ENCODE data around the gene BICD1.
"Not testable (repeated sequence)": the region's sequence is repeated elsewhere in the genome, so short reads cannot be mapped to it uniquely, and the experiment has no call there.

Gene BICD1

GRCh38 chr12:32083489-32083888 is 23.2 kb upstream of the BICD1 start:
- H3K9ac ChIP-seq (ENCODE audit: low read length) = no peak overlapping the region
- no peaks in the 10 kb centered on the region for H3K36me3 ChIP-seq (ENCODE audit: insufficient read depth, low read length)
- no peaks in the 10 kb centered on the region for H3K27me3 ChIP-seq (ENCODE audit: control insufficient read depth in 1 of 2, insufficient read depth in 2 of 2, low read length in 2 of 2)
- H3K27ac ChIP-seq (ENCODE audit: low read depth, low read length) = no peak overlapping the region
- H3K4me1 ChIP-seq (ENCODE audit: insufficient read depth, low read length) = no peaks in the 10 kb centered on the region
- no peaks in the 10 kb centered on the region for H3K9me3 ChIP-seq (ENCODE audit: low read length)
- H3K4me3 ChIP-seq (ENCODE audit: low read depth in 1 of 2, low read length in 2 of 2) = no peak overlapping the region

DNA sequence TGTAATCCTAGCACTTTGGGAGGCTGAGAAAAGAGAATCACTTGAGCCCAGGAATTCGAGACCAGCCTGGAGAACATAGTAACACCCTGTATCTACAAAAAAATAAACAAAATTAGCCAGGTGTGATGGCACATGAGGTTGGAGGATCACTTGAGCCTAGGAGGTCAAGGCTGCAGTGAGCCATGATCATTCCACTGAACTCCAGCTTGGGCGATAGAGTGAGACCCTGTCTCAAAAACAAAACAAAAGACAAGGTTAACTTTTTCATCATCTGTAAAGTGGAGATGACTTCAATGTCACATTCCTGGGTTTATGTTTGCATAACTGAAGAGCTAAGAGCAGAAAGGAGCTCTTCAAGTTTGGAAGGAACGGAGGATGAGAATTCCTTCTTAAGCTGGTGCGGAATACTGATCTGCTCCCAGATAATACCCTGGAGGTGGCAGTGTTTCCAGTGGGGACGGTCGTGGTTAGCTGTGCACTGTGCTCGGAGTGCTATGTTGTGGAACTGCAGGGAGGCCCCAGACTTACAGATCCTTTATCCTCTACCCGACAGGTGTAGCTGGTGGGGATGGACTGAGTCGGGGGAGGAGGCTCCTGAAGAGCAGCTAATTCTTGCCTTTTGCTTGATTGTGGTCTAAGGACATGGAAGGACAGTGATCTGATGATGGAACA is 22.5 kb upstream of the BICD1 start:
- Histone ChIP-seq H3K4me1 (ENCODE audit: insufficient read depth, low read length) (no peaks in the 10 kb centered on the region), H3K9me3 (ENCODE audit: low read length) (no peaks in the 10 kb centered on the region), H3K36me3 (ENCODE audit: insufficient read depth, low read length) (no peaks in the 10 kb centered on the region), H3K9ac (ENCODE audit: low read length) (no peak overlapping the region), H3K27me3 (ENCODE audit: control insufficient read depth in 1 of 2, insufficient read depth in 2 of 2, low read length in 2 of 2) (no peaks in the 10 kb centered on the region), H3K4me3 (ENCODE audit: low read depth in 1 of 2, low read length in 2 of 2) (no peak overlapping the region), H3K27ac (ENCODE audit: low read depth, low read length) (no peak overlapping the region)

- no peak overlapping the region for H3K4me3 ChIP-seq (ENCODE audit: low read depth in 1 of 2, low read length in 2 of 2)
- H3K9me3 ChIP-seq (ENCODE audit: low read length) = no peaks in the 10 kb centered on the region
- no peaks in the 10 kb centered on the region for H3K36me3 ChIP-seq (ENCODE audit: insufficient read depth, low read length)
- no peak overlapping the region for H3K27ac ChIP-seq (ENCODE audit: low read depth, low read length)
- no peaks in the 10 kb centered on the region for H3K27me3 ChIP-seq (ENCODE audit: control insufficient read depth in 1 of 2, insufficient read depth in 2 of 2, low read length in 2 of 2)
- H3K9ac ChIP-seq (ENCODE audit: low read length) = no peak overlapping the region
- H3K4me1 ChIP-seq (ENCODE audit: insufficient read depth, low read length) = no peaks in the 10 kb centered on the region
These were observed 21.9 kb upstream of the BICD1 start for GRCh38 chr12:32084753-32085152.

- no peak overlapping the region for H3K9ac ChIP-seq (ENCODE audit: low read length)
- no peaks in the 10 kb centered on the region for H3K9me3 ChIP-seq (ENCODE audit: low read length)
- H3K27me3 ChIP-seq (ENCODE audit: control insufficient read depth in 1 of 2, insufficient read depth in 2 of 2, low read length in 2 of 2) = no peaks in the 10 kb centered on the region
- H3K27ac ChIP-seq (ENCODE audit: low read depth, low read length) = no peak overlapping the region
- no peaks in the 10 kb centered on the region for H3K4me1 ChIP-seq (ENCODE audit: insufficient read depth, low read length)
- H3K36me3 ChIP-seq (ENCODE audit: insufficient read depth, low read length) = no peaks in the 10 kb centered on the region
- H3K4me3 ChIP-seq (ENCODE audit: low read depth in 1 of 2, low read length in 2 of 2) = no peak overlapping the region
These were observed 19.3 kb upstream of the BICD1 start for GRCh38 chr12:32087306-32087705.

- Histone ChIP-seq H3K27me3 (ENCODE audit: control insufficient read depth in 1 of 2, insufficient read depth in 2 of 2, low read length in 2 of 2) (no peaks in the 10 kb centered on the region), H3K4me1 (ENCODE audit: insufficient read depth, low read length) (no peaks in the 10 kb centered on the region), H3K4me3 (ENCODE audit: low read depth in 1 of 2, low read length in 2 of 2) (no peak overlapping the region), H3K9ac (ENCODE audit: low read length) (no peak overlapping the region), H3K9me3 (ENCODE audit: low read length) (no peaks in the 10 kb centered on the region), H3K36me3 (ENCODE audit: insufficient read depth, low read length) (no peaks in the 10 kb centered on the region), H3K27ac (ENCODE audit: low read depth, low read length) (no peak overlapping the region)
These were observed 17.5 kb upstream of the BICD1 start for GRCh38 chr12:32089156-32089555.

- Histone ChIP-seq H3K4me1 (ENCODE audit: insufficient read depth, low read length) (no peaks in the 10 kb centered on the region), H3K9me3 (ENCODE audit: low read length) (no peaks in the 10 kb centered on the region), H3K36me3 (ENCODE audit: insufficient read depth, low read length) (no peaks in the 10 kb centered on the region), H3K27ac (ENCODE audit: low read depth, low read length) (no peak overlapping the region), H3K4me3 (ENCODE audit: low read depth in 1 of 2, low read length in 2 of 2) (no peak overlapping the region), H3K9ac (ENCODE audit: low read length) (no peak overlapping the region), H3K27me3 (ENCODE audit: control insufficient read depth in 1 of 2, insufficient read depth in 2 of 2, low read length in 2 of 2) (no peaks in the 10 kb centered on the region)
These were observed 17.1 kb upstream of the BICD1 start for GRCh38 chr12:32089586-32089985.

- Histone ChIP-seq H3K27ac (ENCODE audit: low read depth, low read length) (no peak overlapping the region), H3K4me3 (ENCODE audit: low read depth in 1 of 2, low read length in 2 of 2) (no peak overlapping the region), H3K9ac (ENCODE audit: low read length) (no peak overlapping the region), H3K27me3 (ENCODE audit: control insufficient read depth in 1 of 2, insufficient read depth in 2 of 2, low read length in 2 of 2) (no peaks in the 10 kb centered on the region), H3K9me3 (ENCODE audit: low read length) (no peaks in the 10 kb centered on the region), H3K36me3 (ENCODE audit: insufficient read depth, low read length) (no peaks in the 10 kb centered on the region), H3K4me1 (ENCODE audit: insufficient read depth, low read length) (no peaks in the 10 kb centered on the region)
These were observed 15.0 kb upstream of the BICD1 start for GRCh38 chr12:32091696-32092095.

GRCh38 chr12:32098112-32098511 is 8.5 kb upstream of the BICD1 start:
- Histone ChIP-seq H3K9me3 (ENCODE audit: low read length) (no peaks in the 10 kb centered on the region), H3K36me3 (ENCODE audit: insufficient read depth, low read length) (no peaks in the 10 kb centered on the region), H3K27ac (ENCODE audit: low read depth, low read length) (no peak overlapping the region), H3K4me3 (ENCODE audit: low read depth in 1 of 2, low read length in 2 of 2) (no peak overlapping the region), H3K27me3 (ENCODE audit: control insufficient read depth in 1 of 2, insufficient read depth in 2 of 2, low read length in 2 of 2) (no peaks in the 10 kb centered on the region), H3K4me1 (ENCODE audit: insufficient read depth, low read length) (no peaks in the 10 kb centered on the region), H3K9ac (ENCODE audit: low read length) (no peak overlapping the region)

DNA sequence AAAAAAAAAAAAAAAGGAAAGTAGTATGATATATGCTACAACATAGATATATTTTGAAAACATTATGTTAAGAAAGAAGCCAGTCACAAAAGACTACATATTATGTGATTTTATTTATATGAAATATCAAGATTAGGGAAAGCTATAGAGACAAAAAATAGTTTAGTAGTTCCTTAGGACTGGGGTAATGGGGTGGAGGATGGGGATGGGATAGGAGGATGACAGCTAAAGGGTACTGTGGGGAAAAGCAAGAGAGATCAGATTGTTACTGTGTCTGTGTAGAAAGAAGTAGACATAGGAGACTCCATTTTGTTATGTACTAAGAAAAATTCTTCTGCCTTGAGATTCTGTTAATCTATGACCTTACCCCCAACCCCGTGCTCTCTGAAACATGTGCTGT is 7.4 kb upstream of the BICD1 start:
- H3K27ac ChIP-seq (ENCODE audit: low read depth, low read length); H3K36me3 ChIP-seq (ENCODE audit: insufficient read depth, low read length); H3K4me3 ChIP-seq (ENCODE audit: low read depth in 1 of 2, low read length in 2 of 2); H3K27me3 ChIP-seq (ENCODE audit: control insufficient read depth in 1 of 2, insufficient read depth in 2 of 2, low read length in 2 of 2); H3K9me3 ChIP-seq (ENCODE audit: low read length); H3K4me1 ChIP-seq (ENCODE audit: insufficient read depth, low read length); H3K9ac ChIP-seq (ENCODE audit: low read length): not testable (repeated sequence)

DNA sequence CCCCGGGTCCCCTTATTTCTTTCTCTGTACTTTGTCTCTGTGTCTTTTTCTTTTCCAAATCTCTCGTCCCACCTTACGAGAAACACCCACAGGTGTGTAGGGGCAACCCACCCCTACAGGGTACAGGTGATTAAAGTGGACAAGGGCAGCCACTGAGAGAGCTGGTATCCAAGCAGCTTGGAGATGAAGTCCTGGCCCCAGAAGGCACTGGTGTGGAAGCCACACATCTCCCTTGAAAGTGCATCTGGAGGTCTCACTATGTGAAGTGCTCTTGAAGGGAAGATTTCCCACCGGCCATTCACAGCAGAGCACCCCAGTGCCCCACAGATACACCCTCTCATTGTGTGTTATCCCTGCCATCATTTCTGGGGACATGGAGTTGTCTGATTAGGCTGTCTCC is 6.3 kb upstream of the BICD1 start:
- no peak overlapping the region for H3K9ac ChIP-seq (ENCODE audit: low read length)
- no peaks in the 10 kb centered on the region for H3K9me3 ChIP-seq (ENCODE audit: low read length)
- H3K27me3 ChIP-seq (ENCODE audit: control insufficient read depth in 1 of 2, insufficient read depth in 2 of 2, low read length in 2 of 2) = no peaks in the 10 kb centered on the region

DNA sequence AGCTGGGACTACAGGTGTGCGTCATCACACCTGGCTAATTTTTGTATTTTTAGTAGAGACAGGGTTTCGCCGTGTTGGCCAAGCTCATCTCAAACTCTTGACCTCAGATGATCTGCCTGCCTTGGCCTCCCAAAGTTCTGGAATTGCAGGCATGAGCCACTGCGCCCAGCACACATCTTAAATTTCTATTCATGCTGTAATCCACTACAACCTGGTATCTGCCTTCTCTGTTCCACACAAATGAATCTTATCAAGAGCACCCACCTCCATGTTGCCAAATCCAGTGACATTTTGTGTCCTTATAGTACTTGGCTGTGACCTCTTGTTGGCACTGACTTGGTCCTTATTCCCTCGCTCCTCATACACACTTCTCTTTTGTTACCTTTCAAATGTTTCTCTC is 5.8 kb upstream of the BICD1 start:
- H3K27me3 ChIP-seq (ENCODE audit: control insufficient read depth in 1 of 2, insufficient read depth in 2 of 2, low read length in 2 of 2) = no peaks in the 10 kb centered on the region
- no peaks in the 10 kb centered on the region for H3K4me1 ChIP-seq (ENCODE audit: insufficient read depth, low read length)
- no peaks in the 10 kb centered on the region for H3K9me3 ChIP-seq (ENCODE audit: low read length)
- no peak overlapping the region for H3K4me3 ChIP-seq (ENCODE audit: low read depth in 1 of 2, low read length in 2 of 2)
- no peak overlapping the region for H3K9ac ChIP-seq (ENCODE audit: low read length)
- no peaks in the 10 kb centered on the region for H3K36me3 ChIP-seq (ENCODE audit: insufficient read depth, low read length)
- H3K27ac ChIP-seq (ENCODE audit: low read depth, low read length) = no peak overlapping the region

More for the DNA sequence above, 6.3 kb upstream of the BICD1 start:
- Histone ChIP-seq H3K27ac (ENCODE audit: low read depth, low read length) (no peak overlapping the region), H3K4me3 (ENCODE audit: low read depth in 1 of 2, low read length in 2 of 2) (no peak overlapping the region), H3K4me1 (ENCODE audit: insufficient read depth, low read length) (no peaks in the 10 kb centered on the region), H3K36me3 (ENCODE audit: insufficient read depth, low read length) (no peaks in the 10 kb centered on the region)

GRCh38 chr12:32102234-32102633 is 4.4 kb upstream of the BICD1 start:
- H3K9ac ChIP-seq (ENCODE audit: low read length) = no peak overlapping the region
- H3K27ac ChIP-seq (ENCODE audit: low read depth, low read length) = no peak overlapping the region
- H3K36me3 ChIP-seq (ENCODE audit: insufficient read depth, low read length) = no peaks in the 10 kb centered on the region
- H3K4me1 ChIP-seq (ENCODE audit: insufficient read depth, low read length) = no peaks in the 10 kb centered on the region
- H3K4me3 ChIP-seq (ENCODE audit: low read depth in 1 of 2, low read length in 2 of 2) = no peak overlapping the region
- H3K27me3 ChIP-seq (ENCODE audit: control insufficient read depth in 1 of 2, insufficient read depth in 2 of 2, low read length in 2 of 2) = no peaks in the 10 kb centered on the region
- no peaks in the 10 kb centered on the region for H3K9me3 ChIP-seq (ENCODE audit: low read length)
